Omental fat pad (tissue), 4 donors: Measurements from ENCODE around the gene ERMP1. TPM values are rescaled to one million over a fixed set of nuclear protein-coding genes. Genes with fewer than 3 reads are reported as not detected.

Experiments
- ATAC-seq: fragments of 150-250 bp; one replicate; pipeline ENCODE4 v1.9.1; 2016; ENCODE audit warnings: mild to moderate bottlenecking, moderate library complexity; ENCODE audit not compliant: low FRiP score
- DNase-seq: peaks from one replicate; pipeline ENCODE4 v3.0.0-alpha.2; 2019; ENCODE audit warnings: low spot score
- total RNA-seq, 4 donors: library from RNA; depleted of rRNA; stranded (reverse); fragments of >200 nt; gene quantifications; one replicate each; pipeline ENCODE4 v1.1.0, GENCODE V29; 2016
- TF ChIP-seq, protein P1 (sequence below), 3 donors: fragments of 450-650 bp; IDR thresholded peaks; one replicate each; pipeline ENCODE4 v1.5.1; 2016 to 2017; ENCODE audit warnings: antibody characterized with exemption in 3 of 3, mild to moderate bottlenecking in 3 of 3, moderate library complexity in 2 of 3

ERMP1 gene
- total RNA-seq, 4 donors from 2014 or later = 10.7 to 18.9 (median 15.0) TPM

DNA sequence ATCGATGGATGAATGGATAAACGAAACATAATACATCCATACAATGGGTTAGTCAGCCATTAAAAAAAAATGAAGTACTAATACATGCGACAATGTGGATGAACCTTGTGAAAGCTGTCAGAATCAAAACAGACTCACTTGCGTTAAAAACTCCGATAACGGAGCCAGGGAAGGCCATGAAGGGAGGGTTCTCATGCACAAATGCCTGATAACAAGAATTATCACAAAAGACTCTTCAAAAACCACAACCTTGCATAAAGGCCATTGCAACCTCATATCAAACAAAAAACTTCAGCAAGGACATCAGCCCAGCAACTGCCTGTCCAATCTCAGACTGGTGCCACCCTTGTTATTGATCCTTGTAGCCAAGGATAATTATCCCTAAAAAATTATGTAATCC lies 13.7 kb downstream of the ERMP1 start:
- ATAC-seq = no peak
- TF ChIP-seq, protein P1, sequence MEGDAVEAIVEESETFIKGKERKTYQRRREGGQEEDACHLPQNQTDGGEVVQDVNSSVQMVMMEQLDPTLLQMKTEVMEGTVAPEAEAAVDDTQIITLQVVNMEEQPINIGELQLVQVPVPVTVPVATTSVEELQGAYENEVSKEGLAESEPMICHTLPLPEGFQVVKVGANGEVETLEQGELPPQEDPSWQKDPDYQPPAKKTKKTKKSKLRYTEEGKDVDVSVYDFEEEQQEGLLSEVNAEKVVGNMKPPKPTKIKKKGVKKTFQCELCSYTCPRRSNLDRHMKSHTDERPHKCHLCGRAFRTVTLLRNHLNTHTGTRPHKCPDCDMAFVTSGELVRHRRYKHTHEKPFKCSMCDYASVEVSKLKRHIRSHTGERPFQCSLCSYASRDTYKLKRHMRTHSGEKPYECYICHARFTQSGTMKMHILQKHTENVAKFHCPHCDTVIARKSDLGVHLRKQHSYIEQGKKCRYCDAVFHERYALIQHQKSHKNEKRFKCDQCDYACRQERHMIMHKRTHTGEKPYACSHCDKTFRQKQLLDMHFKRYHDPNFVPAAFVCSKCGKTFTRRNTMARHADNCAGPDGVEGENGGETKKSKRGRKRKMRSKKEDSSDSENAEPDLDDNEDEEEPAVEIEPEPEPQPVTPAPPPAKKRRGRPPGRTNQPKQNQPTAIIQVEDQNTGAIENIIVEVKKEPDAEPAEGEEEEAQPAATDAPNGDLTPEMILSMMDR (IDR thresholded peaks at IDR 0.05) = no peak
- DNase-seq = no peak

DNA sequence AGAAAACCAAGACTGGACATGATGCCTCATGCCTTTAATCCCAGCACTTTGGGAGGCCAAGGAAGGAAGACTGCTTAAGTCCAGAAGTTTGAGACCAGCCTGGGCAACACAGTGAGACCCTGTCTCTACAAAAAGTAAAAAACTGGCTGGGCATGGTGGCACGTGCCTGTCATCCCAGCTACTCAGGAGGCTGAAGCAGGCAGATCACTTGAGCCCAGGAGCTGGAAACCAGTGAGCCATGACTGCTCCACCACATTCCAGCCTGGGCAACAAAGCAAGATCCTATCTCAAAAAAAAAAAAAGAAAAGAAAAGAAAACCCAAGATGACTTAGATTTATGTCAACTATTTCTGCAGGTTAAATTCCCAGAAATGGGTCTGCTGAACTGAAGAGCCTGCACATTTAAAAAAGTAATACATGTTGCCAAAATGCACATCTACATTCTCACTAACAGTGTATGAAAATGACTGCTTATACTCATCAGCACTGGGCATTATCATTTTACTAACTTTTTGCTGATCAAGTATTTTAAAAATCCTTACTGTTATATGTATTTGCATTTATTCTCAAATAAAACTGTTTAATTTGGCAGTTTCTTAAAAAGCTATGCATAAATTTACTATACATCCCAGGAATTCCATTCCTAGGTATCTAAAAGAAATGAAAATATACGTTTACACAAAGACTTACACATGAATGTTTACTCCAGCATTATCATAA lies 14.3 kb downstream of the ERMP1 start:
- TF ChIP-seq, protein P1 (IDR thresholded peaks at IDR 0.05) = no peak
- ATAC-seq (no peak), DNase-seq (no peak)

DNA sequence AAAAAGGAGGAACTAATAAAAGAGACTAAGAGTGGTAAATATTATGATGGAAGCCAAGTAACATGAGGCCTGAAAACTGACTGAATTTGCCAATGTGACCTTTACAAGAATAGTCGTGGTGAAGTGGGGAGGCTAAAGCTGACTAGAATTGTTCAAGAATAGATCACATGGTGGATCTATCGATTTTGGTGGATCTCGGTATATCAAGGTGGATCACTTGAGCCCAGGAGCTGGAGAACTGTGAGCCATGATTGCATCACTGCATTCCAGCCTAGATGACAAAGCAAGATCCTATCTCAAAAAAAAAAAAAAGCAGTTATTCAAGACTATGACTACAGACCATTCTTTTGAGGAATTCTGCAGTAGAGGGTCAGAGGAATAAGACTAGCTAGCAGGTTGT lies 15.1 kb downstream of the ERMP1 start:
- TF ChIP-seq, protein P1 (IDR thresholded peaks at IDR 0.05) = no peak
- DNase-seq (no peak), ATAC-seq (no peak)

DNA sequence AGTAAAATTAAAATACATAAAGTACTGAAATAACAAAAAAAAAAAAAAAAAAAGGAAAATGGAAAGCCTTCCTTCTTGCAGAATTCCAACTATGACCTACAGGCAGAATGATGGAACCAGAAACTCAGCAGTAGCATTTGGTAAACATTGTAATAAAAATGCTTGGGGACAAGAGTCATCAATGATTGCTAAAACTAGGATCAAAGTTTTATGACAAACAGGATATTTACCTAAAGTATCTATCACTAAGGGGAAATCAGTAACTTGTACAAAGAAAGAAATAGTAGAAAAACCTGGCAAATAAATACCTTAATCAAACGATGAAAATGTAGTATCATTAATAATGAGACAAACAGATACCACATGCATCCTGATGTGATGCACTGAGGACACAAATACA lies 17.5 kb downstream of the ERMP1 start:
- DNase-seq (no peak), ATAC-seq (no peak)
- TF ChIP-seq, protein P1 (IDR thresholded peaks at IDR 0.05) = no peak

DNA sequence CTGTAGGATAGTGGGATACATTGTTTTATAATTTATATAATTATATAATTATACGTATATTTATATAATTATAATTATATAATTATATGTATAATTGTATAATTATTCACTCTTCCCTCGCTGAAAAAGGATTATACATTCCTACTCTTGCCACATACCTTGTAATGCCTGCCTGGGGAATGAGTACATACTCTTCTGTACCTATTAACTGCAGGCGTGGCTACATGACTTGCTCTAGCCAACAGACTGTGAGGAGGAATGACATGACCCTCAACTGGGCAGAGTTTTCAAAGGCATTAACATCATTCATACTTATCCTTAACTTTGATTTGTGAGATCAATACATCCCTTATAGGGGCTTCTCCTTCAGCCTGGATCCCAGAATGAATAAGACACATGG lies 19.1 kb downstream of the ERMP1 start:
- TF ChIP-seq, protein P1 (IDR thresholded peaks at IDR 0.05) = no peak
- DNase-seq (no peak), ATAC-seq (no peak)

DNA sequence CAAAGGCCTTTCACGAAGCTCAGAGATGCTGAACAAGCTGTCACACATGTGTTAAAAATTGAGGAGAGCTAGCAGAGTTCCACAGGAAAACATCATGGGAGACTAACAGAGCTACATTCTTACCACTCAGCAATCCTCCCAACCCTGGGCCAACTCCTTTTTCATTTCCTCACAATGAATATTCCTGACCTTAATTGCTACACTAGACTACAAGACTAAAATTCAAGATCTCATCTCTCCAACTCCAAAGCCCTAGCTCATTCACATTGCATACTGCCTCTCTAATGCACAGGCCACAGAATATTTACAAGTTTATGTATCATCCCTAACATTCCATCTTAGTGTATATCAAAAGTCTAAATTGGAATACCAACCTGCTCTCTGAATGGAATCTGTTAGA lies 21.2 kb downstream of the ERMP1 start:
- no peak for DNase-seq
- TF ChIP-seq, protein P1 (IDR thresholded peaks at IDR 0.05) = no peak
- ATAC-seq = no peak

DNA sequence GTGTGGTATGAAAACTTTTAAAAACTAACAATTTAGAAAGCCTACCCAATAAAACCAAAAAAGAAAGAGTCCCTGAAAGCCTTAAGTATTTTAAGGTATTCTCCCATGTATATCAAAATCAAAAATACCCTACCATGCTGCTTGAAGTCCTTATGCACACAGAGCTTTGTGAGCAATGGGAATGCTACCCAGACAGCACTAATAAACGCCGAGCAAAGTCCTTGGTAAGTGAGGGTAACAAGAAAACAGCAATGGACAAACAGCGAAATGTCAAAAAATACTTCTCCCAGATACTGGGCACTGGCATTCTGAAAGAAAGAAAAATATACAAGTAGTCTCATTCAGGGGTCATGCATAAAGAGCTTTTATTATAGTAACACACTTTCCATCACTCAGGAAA lies 27.4 kb downstream of the ERMP1 start:
- DNase-seq = no peak
- no peak for ATAC-seq
- TF ChIP-seq, protein P1 (IDR thresholded peaks at IDR 0.05) = no peak
